ENCODE measurements around the gene CDC42SE1.
A peak's percentile ranks its signal among the peaks of the same experiment; 100 is the strongest.

The CDC42SE1 gene

DNA sequence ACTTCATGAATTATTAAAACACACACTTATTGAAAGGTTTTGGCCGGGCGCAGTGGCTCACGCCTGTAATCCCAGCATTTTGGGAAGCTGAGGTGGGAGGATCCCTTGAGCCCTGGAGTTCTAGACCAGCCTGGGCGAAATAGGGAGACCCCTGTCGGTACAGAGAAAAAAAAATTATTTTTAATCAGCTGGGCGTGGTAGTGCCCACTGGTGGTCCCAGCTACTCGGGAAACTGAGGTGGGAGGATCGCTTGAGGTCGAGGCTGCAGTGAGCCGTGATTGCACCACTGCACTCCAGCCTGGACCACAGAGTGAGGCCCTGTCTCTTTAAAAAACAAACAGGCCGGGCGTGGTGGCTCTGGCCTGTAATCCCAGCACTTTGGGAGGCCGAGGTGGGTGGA lies 12.8 kb upstream of the CDC42SE1 start:
- TF ChIP-seq, protein P1, sequence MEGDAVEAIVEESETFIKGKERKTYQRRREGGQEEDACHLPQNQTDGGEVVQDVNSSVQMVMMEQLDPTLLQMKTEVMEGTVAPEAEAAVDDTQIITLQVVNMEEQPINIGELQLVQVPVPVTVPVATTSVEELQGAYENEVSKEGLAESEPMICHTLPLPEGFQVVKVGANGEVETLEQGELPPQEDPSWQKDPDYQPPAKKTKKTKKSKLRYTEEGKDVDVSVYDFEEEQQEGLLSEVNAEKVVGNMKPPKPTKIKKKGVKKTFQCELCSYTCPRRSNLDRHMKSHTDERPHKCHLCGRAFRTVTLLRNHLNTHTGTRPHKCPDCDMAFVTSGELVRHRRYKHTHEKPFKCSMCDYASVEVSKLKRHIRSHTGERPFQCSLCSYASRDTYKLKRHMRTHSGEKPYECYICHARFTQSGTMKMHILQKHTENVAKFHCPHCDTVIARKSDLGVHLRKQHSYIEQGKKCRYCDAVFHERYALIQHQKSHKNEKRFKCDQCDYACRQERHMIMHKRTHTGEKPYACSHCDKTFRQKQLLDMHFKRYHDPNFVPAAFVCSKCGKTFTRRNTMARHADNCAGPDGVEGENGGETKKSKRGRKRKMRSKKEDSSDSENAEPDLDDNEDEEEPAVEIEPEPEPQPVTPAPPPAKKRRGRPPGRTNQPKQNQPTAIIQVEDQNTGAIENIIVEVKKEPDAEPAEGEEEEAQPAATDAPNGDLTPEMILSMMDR (IDR thresholded peaks at IDR 0.05; ENCODE audit: insufficient read depth, missing control alignments), result peak; percentile 6
- no peak for DNase-seq (ENCODE audit: insufficient read length, low spot score)
- no peak for FAIRE-seq

DNA sequence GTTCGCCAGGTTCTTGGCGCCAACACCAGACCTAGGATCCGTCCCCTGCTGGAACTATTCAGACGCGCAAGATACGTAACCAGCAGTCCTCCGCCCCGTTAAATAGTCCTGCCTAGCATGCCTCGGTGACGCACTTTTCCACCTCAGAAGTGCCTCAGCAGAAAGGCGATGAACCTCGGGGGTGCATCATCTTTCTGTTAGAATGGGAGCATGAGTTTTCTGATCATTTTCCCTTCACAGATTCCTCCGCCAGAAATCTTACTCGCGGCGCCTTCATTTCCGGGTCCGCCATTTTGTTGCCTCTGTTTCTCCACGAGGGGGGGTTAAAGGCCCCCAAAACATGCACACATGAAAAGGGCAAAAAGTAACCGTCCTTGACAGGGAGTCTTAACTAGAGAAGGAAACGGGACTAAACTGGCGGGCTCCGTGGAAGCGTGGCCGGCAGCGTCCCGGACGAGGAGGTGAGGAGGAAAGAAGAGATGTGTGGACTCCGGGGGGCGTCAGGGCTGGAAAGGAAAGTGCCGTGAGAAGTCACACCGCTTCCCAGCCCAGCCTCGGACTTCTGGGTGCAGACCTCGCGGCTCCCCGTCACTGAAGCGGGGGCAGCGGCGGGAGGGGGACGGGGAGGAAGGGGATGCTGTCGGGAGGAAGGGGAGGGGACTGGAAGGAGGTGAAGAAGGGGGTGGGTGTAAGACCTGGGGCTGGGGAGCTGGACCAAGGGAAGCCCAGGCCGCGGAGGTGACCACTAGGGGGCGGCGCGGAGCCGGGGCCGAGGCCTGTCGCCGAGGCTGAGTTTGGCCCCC lies 11.3 kb upstream of the CDC42SE1 start, which contains the start of gene GABPB2:
GABPB2 (plus strand) TSS at position 288 of the 803 bp plus-strand sequence. CDS start 17,429 bp downstream, outside the sequence.
- FAIRE-seq, result peak; percentile 25
- TF ChIP-seq, protein P1 (IDR thresholded peaks at IDR 0.05; ENCODE audit: insufficient read depth, missing control alignments), result peak; percentile 81
- DNase-seq (ENCODE audit: insufficient read length, low spot score), result peak; percentile 86

DNA sequence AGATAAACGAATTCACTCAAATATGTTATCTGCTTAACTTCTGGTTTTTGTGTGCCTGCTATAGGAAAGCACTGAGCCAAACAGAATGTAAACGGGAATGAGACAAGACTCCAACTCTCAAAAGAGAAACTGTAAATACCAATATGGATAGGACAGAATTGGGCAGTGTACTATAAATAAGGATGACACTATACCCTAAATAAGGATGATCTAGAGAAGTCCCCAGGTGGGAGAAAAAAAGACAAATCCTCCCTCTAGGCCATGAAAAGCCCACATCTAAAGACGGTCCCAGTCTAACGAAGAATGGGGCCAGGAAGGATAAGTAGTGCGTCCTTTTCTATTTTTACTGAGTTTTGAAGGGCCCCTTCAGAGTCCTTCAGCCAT lies 9.7 kb upstream of the CDC42SE1 start:
- no peak for DNase-seq (ENCODE audit: insufficient read length, low spot score)
- TF ChIP-seq, protein P1 (IDR thresholded peaks at IDR 0.05; ENCODE audit: insufficient read depth, missing control alignments), result no peak
- no peak for FAIRE-seq

DNA sequence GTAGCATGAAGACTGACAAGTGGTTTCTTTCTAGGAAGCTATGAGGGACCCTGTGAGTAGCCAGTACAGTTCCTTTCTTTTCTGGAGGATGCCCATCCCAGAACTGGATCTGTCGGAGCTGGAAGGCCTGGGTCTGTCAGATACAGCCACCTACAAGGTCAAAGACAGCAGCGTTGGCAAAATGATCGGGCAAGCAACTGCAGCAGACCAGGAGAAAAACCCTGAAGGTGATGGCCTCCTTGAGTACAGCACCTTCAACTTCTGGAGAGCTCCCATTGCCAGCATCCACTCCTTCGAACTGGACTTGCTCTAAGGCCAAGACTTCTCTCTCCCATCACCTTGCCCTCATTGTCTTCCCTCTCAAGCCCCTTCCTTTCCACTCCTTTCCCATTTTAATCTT lies 7.8 kb upstream of the CDC42SE1 start:
- FAIRE-seq (no peak), DNase-seq (ENCODE audit: insufficient read length, low spot score) (no peak)
- TF ChIP-seq, protein P1 (IDR thresholded peaks at IDR 0.05; ENCODE audit: insufficient read depth, missing control alignments), result no peak

DNA sequence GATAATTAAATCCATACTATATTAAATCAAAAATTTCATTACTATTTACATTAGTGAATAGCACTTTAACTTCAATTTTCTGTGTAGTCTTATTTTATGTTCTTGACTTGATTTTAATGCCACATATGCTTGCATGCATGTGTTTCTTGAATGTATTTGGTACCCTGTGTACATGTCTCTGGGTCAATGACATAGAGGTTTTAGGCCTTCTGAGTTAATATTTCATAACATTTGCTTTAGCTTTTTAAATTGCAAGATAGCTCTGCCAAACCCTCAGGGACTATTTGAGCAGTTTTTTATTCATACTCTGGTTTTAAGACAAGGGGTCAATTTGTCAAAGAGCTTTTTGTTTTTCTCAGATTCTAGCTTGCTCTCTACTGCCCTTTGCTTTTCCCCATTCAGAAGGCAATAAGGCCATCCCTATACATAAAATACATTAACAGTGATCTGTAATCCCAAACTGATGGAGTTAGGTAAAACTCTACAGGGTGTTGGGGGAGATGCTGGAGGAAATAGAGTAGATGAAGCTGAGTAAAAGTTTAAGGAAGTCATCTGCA lies 5.7 kb upstream of the CDC42SE1 start:
- FAIRE-seq (no peak), DNase-seq (ENCODE audit: insufficient read length, low spot score) (no peak)
- TF ChIP-seq, protein P1 (IDR thresholded peaks at IDR 0.05; ENCODE audit: insufficient read depth, missing control alignments), result no peak

DNA sequence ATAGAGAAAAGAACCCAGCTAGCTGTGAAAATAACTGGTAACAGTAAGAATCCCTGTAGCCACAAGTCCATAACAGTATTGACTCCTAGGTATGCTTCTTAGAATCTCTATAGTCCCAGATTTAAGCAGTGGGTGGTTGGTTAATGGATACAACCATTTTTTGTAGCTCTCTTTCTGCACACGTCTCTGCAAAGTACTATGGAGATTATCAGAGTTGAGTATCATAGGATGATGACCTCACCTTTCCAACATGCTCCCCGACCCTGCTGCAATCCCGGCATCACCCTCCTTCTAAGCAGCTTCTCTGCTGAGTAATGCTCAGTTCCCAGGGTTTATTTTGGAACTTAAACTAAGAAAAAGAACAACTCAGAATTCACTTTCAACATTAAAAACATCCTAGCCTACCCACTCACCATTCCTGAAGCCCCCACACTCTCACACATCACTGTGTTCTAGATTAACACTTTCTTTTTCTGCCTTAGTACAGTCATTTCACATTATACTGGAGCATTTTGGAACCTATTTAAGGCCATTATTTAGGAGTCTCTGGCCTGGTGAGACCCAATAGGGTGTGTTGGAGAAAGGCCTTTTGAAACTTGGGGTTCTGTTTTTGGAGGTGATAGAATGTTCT lies 3.4 kb upstream of the CDC42SE1 start:
- FAIRE-seq, result peak; percentile 38

More for the DNA sequence above, 3.4 kb upstream of the CDC42SE1 start:
- TF ChIP-seq, protein P1 (IDR thresholded peaks at IDR 0.05; ENCODE audit: insufficient read depth, missing control alignments), result no peak
- no peak for DNase-seq (ENCODE audit: insufficient read length, low spot score)

Data from D721Med (cell line).